Ishikawa (cell line): ENCODE data around the gene GALNT2.

Experiments
- CEBPB ChIP-seq: IDR thresholded peaks from 2 replicates; pipeline ENCODE4 v1.6.1; 2012
- CREB1 ChIP-seq: IDR thresholded peaks from 2 replicates; pipeline ENCODE4 v1.6.1; 2012; ENCODE audit warnings: low read depth
- EP300 ChIP-seq: IDR thresholded peaks from 2 replicates; pipeline ENCODE4 v1.6.1; 2012; ENCODE audit warnings: borderline replicate concordance
- FOXM1 ChIP-seq: IDR thresholded peaks from 2 replicates; pipeline ENCODE4 v1.6.1; 2012; ENCODE audit warnings: low read depth, borderline replicate concordance
- MAX ChIP-seq: IDR thresholded peaks from 2 replicates; pipeline ENCODE4 v1.6.1; 2012
- NFIC ChIP-seq: IDR thresholded peaks from 2 replicates; pipeline ENCODE4 v1.6.1; 2012
- RAD21 ChIP-seq: IDR thresholded peaks from 2 replicates; pipeline ENCODE4 v1.6.1; 2012; ENCODE audit warnings: low read depth
- TAF1 ChIP-seq: IDR thresholded peaks from 2 replicates; pipeline ENCODE4 v1.6.1; 2012; ENCODE audit warnings: low read depth, mild to moderate bottlenecking
- TCF12 ChIP-seq: IDR thresholded peaks from 2 replicates; pipeline ENCODE4 v1.6.1; 2012; ENCODE audit warnings: low read depth
- TEAD4 ChIP-seq: IDR thresholded peaks from 2 replicates; pipeline ENCODE4 v1.6.1; 2012
- USF1 ChIP-seq: IDR thresholded peaks from 2 replicates; pipeline ENCODE4 v1.6.1; 2012
- YY1 ChIP-seq: IDR thresholded peaks from 2 replicates; pipeline ENCODE4 v1.6.1; 2012; ENCODE audit warnings: low read depth
- ZBTB7A ChIP-seq: IDR thresholded peaks from 2 replicates; pipeline ENCODE4 v1.6.1; 2012; ENCODE audit warnings: low read depth
- TF ChIP-seq, protein P1 (sequence below): IDR thresholded peaks from 2 replicates; pipeline ENCODE4 v1.6.1; 2012; ENCODE audit warnings: low read depth, mild to moderate bottlenecking

DNA sequence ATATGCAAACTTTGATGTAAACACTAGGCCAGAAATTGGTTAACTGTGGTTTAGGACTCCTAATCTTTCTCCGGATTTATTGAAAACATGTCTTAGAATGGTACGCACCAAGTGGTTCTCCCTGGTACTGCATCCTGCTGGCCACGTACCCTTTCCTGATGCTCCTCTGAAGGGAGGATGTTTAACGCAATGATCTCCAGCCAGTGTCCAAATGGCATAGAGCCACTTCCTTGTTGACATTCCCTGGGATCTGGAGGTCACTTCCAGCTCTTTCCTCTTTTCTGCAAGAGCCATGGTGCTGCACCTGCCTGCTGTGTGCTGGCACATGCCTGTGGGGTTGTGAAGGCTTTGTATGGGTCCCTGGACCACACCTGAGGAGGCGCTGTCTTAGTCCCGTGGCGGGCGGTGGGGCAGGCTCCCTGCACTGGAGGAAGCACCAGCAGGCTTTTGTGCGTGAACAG is 53.9 kb downstream of the GALNT2 start:
- TF ChIP-seq TCF12: no peak
- no peak for TF ChIP-seq FOXM1
- TF ChIP-seq CEBPB: no peak
- no peak for TF ChIP-seq MAX
- TF ChIP-seq TEAD4: no peak
- TF ChIP-seq, protein P1, sequence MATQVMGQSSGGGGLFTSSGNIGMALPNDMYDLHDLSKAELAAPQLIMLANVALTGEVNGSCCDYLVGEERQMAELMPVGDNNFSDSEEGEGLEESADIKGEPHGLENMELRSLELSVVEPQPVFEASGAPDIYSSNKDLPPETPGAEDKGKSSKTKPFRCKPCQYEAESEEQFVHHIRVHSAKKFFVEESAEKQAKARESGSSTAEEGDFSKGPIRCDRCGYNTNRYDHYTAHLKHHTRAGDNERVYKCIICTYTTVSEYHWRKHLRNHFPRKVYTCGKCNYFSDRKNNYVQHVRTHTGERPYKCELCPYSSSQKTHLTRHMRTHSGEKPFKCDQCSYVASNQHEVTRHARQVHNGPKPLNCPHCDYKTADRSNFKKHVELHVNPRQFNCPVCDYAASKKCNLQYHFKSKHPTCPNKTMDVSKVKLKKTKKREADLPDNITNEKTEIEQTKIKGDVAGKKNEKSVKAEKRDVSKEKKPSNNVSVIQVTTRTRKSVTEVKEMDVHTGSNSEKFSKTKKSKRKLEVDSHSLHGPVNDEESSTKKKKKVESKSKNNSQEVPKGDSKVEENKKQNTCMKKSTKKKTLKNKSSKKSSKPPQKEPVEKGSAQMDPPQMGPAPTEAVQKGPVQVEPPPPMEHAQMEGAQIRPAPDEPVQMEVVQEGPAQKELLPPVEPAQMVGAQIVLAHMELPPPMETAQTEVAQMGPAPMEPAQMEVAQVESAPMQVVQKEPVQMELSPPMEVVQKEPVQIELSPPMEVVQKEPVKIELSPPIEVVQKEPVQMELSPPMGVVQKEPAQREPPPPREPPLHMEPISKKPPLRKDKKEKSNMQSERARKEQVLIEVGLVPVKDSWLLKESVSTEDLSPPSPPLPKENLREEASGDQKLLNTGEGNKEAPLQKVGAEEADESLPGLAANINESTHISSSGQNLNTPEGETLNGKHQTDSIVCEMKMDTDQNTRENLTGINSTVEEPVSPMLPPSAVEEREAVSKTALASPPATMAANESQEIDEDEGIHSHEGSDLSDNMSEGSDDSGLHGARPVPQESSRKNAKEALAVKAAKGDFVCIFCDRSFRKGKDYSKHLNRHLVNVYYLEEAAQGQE: no peak
- no peak for TF ChIP-seq USF1
- no peak for TF ChIP-seq CREB1
- no peak for TF ChIP-seq NFIC
- no peak for TF ChIP-seq EP300
- TF ChIP-seq YY1: no peak
- peak; percentile 39 for TF ChIP-seq RAD21
- no peak for TF ChIP-seq ZBTB7A
- no peak for TF ChIP-seq TAF1
